ENCODE measurements around the gene PCDHGA12.
"Not testable (repeated sequence)": the region's sequence is repeated elsewhere in the genome, so short reads cannot be mapped to it uniquely, and the experiment has no call there.

PCDHGA12 gene

DNA sequence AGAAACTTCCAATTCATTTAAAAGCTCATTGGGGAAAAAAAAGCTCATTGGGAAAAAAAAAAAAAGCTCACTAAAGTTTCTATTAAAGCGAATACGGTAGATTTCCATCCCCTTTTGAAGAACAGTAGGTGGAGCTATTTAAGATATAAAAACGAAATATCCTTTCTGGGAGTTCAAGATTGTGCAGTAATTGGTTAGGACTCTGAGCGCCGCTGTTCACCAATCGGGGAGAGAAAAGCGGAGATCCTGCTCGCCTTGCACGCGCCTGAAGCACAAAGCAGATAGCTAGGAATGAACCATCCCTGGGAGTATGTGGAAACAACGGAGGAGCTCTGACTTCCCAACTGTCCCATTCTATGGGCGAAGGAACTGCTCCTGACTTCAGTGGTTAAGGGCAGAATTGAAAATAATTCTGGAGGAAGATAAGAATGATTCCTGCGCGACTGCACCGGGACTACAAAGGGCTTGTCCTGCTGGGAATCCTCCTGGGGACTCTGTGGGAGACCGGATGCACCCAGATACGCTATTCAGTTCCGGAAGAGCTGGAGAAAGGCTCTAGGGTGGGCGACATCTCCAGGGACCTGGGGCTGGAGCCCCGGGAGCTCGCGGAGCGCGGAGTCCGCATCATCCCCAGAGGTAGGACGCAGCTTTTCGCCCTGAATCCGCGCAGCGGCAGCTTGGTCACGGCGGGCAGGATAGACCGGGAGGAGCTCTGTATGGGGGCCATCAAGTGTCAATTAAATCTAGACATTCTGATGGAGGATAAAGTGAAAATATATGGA lies at the start of gene PCDHGA12:
TSS of gene PCDHGA12 (plus strand) at position 176 of the 782 bp plus-strand sequence. CDS start at position 429, 253 bp downstream.
- no peak for DNase-seq (ENCODE audit: low read depth)

DNA sequence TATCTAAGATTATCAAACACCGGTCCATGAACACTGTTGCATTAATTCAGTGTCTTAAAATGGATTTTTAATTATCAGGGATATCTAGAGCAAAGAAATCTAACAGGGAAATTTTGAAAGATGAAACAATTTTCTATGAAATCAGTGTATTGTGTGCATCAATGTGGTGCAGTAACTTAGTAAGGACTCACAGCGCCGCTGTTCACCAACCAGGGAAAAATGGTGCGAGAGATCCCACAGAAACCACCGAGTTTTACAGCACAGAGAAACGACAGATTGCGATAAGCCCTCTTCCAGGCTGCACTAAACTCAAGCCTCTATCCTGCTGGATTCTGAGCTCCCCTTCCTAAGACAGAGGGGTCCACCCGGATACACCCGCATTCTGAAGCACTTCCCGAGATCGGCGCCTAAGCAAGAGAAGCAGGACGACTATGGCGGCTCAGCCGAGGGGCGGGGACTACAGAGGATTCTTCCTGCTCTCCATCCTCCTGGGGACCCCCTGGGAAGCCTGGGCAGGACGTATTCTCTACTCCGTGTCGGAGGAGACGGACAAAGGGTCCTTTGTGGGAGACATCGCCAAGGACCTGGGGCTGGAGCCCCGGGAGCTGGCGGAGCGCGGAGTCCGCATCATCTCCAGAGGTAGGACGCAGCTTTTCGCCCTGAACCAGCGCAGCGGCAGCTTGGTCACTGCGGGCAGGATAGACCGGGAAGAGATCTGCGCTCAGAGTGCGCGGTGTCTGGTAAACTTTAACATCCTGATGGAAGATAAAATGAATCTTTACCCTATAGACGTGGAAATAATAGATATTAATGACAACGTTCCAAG lies 47.6 kb upstream of the PCDHGA12 start, which contains the start of gene PCDHGA7:
TSS of gene PCDHGA7 (plus strand) at position 274 of the 826 bp plus-strand sequence. CDS start at position 432, 158 bp downstream.
- DNase-seq (ENCODE audit: low read depth), result no peak

DNA sequence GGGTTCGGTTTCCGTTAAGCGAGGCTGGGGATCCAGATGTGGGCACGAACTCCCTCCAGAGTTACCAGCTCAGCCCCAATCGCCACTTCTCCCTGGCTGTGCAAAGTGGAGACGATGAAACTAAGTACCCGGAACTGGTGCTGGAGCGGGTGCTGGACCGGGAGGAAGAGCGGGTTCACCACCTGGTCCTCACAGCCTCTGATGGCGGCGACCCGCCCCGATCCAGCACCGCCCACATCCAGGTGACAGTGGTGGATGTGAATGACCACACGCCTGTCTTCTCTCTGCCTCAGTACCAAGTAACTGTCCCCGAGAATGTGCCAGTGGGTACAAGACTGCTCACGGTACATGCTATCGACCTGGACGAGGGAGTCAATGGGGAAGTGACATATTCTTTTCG lies 47.0 kb upstream of the PCDHGA12 start:
- no peak for DNase-seq (ENCODE audit: low read depth)

DNA sequence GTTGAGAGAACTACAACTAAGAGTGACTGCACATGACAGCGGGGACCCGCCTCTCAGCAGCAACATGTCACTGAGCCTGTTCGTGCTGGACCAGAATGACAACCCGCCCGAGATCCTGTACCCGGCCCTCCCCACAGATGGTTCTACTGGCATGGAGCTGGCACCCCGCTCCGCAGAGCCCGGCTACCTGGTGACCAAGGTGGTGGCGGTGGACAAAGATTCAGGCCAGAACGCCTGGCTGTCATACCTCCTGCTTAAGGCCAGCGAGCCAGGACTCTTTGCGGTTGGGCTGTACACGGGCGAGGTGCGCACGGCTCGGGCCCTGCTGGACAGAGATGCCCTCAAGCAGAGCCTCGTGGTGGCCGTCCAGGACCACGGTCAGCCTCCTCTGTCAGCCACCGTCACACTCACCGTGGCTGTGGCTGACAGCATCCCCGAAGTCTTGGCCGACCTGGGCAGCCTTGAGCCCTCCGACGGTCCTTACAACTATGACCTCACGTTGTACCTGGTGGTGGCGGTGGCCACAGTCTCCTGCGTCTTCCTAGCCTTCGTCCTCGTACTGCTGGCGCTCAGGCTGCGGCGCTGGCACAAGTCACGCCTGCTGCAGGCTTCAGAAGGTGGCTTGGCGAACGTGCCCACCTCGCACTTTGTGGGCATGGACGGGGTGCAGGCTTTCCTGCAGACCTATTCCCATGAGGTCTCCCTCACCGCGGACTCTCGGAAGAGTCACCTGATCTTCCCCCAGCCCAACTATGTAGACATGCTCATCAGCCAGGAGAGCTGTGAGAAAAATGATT lies 45.6 kb upstream of the PCDHGA12 start:
- no peak for DNase-seq (ENCODE audit: low read depth)

DNA sequence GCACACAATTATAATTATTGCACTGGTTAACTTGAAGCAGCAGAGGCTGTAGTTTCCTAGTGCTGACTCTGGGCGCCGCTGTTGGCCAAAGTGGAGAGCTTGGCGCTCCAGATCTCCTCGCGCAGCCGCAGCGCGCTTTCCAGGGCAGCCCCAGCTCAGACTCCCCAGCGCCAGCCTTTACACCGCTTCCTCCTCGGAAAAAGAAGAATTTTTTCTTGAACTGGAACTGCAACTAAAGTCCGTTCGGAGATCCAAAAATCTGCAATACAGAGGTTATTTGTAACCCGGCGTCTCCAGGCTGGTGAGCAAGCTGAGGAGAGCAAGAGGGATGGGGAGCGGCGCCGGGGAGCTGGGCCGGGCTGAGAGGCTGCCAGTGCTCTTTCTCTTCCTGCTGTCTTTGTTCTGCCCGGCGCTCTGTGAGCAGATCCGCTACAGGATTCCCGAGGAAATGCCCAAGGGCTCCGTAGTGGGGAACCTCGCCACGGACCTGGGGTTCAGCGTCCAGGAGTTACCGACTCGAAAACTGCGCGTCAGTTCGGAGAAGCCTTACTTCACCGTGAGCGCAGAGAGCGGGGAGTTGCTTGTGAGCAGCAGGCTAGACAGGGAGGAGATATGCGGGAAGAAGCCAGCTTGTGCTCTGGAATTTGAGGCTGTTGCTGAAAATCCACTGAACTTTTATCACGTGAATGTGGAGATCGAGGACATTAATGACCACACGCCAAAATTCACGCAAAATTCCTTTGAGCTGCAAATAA lies 42.6 kb upstream of the PCDHGA12 start, which contains the start of gene PCDHGB4:
TSS of gene PCDHGB4 (plus strand) at position 142 of the 755 bp plus-strand sequence. CDS start at position 329, 187 bp downstream.
- DNase-seq (ENCODE audit: low read depth), result not testable (repeated sequence)

DNA sequence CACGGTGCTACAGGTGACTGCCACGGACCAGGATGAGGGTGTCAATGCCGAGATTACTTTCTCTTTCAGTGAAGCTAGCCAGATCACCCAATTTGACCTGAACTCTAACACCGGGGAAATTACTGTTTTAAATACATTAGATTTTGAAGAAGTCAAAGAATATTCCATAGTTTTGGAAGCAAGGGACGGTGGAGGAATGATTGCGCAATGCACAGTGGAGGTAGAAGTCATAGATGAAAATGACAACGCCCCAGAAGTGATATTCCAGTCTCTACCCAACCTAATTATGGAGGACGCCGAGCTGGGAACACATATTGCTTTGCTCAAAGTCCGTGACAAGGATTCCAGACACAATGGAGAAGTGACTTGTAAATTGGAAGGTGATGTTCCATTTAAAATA lies 41.6 kb upstream of the PCDHGA12 start:
- no peak for DNase-seq (ENCODE audit: low read depth)

DNA sequence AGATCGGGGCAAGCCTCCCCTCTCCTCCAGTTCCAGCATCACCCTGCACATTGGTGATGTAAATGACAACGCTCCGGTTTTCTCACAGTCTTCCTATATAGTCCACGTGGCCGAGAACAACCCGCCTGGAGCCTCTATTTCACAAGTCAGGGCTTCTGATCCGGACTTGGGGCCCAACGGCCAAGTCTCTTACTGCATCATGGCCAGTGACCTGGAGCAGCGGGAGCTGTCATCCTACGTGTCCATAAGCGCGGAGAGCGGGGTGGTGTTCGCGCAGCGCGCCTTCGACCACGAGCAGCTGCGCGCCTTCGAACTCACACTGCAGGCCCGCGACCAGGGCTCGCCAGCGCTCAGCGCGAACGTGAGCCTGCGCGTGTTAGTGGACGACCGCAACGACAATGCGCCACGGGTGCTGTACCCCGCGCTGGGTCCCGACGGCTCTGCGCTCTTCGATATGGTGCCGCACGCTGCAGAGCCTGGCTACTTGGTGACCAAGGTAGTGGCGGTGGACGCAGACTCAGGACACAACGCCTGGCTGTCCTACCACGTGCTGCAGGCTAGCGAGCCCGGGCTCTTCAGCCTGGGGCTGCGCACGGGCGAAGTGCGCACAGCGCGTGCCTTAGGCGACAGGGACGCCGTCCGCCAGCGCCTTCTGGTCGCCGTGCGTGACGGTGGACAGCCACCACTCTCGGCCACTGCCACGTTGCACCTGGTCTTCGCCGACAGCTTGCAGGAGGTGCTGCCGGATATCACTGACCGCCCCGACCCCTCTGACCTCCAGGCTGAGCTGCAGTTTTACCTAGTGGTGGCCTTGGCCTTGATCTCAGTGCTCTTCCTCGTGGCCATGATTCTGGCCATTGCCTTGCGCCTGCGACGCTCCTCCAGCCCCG lies 40.9 kb upstream of the PCDHGA12 start:
- DNase-seq (ENCODE audit: low read depth), result no peak

DNA sequence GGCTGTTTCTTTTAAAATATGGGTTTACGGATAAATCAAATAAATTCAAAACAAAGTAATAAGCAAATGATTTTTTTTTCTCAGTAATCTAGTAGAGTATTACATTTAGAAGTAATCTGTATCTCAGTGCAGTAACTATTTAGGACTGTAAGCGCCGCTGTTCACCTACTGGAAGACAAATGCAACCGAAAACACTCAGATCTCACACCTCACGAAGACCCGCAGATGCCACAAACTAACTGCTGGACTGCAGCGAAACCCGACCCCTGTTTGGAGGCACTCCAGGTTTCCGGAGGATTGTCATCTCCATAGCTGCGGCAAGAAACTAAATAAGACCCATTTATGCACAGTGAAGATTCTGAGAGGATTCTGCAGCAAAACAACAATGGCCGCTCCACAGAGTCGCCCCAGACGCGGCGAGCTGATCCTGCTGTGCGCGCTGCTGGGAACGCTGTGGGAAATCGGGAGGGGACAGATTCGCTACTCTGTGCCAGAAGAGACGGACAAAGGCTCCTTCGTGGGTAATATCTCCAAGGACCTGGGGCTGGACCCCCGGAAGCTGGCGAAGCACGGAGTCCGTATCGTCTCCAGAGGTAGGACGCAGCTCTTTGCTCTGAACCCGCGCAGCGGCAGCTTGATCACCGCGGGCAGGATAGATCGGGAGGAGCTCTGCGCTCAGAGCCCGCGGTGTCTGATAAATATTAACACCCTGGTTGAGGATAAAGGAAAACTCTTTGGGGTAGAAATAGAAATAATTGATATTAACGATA lies 37.7 kb upstream of the PCDHGA12 start, which contains the start of gene PCDHGA8:
TSS of gene PCDHGA8 (plus strand) at position 205 of the 770 bp plus-strand sequence. CDS start at position 386, 181 bp downstream.
- DNase-seq (ENCODE audit: low read depth), result no peak

DNA sequence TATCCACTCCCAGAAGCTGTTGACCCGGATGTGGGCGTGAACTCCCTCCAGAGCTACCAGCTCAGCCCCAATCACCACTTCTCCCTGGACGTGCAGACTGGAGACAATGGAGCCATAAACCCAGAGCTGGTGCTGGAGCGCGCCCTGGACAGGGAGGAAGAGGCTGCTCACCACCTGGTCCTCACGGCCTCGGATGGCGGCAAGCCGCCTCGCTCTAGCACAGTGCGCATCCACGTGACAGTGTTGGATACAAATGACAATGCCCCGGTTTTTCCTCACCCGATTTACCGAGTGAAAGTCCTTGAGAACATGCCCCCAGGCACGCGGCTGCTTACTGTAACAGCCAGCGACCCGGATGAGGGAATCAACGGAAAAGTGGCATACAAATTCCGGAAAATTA lies 37.0 kb upstream of the PCDHGA12 start:
- DNase-seq (ENCODE audit: low read depth), result no peak

DNA sequence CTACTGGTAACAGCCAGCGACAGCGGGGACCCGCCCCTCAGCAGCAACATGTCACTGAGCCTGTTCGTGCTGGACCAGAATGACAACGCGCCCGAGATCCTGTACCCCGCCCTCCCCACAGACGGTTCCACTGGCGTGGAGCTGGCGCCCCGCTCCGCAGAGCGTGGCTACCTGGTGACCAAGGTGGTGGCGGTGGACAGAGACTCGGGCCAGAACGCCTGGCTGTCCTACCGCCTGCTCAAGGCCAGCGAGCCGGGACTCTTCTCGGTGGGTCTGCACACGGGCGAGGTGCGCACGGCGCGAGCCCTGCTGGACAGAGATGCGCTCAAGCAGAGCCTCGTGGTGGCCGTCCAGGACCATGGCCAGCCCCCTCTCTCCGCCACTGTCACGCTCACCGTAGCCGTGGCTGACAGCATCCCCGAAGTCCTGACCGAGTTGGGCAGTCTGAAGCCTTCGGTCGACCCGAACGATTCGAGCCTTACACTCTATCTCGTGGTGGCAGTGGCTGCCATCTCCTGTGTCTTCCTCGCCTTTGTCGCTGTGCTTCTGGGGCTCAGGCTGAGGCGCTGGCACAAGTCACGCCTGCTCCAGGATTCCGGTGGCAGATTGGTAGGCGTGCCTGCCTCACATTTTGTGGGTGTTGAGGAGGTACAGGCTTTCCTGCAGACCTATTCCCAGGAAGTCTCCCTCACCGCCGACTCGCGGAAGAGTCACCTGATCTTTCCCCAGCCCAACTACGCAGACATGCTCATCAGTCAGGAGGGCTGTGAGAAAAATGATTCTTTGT lies 35.7 kb upstream of the PCDHGA12 start:
- DNase-seq (ENCODE audit: low read depth), result not testable (repeated sequence)

DNA sequence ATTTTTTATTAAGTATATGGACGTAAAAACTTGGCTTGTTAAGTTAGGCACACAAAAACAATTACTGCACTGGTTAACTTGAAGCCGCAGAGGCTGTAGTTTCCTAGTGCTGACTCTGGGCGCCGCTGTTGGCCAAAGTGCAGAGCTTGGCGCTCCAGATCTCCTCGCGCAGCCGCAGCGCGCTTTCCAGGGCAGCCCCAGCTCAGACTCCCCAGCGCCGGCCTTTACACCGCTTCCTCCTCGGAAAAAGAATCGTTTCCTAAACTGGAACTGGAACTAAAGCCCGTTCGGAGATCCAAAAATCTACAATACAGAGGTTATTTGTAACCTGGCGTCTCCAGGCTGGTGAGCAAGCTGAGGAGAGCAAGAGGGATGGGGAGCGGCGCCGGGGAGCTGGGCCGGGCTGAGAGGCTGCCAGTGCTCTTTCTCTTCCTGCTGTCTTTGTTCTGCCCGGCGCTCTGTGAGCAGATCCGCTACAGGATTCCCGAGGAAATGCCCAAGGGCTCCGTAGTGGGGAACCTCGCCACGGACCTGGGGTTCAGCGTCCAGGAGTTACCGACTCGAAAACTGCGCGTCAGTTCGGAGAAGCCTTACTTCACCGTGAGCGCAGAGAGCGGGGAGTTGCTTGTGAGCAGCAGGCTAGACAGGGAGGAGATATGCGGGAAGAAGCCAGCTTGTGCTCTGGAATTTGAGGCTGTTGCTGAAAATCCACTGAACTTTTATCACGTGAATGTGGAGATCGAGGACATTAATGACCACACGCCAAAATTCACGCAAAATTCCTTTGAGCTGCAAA lies 32.4 kb upstream of the PCDHGA12 start, which contains the start of gene PCDHGB5:
TSS of gene PCDHGB5 (plus strand) at position 192 of the 796 bp plus-strand sequence. CDS start at position 373, 181 bp downstream.
- not testable (repeated sequence) for DNase-seq (ENCODE audit: low read depth)

DNA sequence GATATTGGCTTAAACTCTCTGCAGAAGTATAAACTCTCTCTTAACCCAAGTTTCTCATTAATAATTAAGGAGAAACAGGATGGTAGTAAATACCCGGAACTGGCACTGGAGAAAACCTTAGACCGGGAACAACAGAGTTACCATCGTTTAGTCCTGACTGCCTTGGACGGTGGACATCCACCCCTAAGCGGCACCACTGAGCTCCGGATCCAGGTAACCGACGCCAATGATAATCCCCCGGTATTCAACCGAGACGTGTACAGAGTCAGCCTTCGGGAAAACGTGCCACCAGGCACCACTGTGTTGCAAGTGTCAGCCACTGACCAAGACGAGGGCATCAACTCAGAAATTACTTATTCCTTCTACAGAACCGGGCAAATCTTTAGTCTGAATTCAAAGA lies 31.7 kb upstream of the PCDHGA12 start:
- no peak for DNase-seq (ENCODE audit: low read depth)

DNA sequence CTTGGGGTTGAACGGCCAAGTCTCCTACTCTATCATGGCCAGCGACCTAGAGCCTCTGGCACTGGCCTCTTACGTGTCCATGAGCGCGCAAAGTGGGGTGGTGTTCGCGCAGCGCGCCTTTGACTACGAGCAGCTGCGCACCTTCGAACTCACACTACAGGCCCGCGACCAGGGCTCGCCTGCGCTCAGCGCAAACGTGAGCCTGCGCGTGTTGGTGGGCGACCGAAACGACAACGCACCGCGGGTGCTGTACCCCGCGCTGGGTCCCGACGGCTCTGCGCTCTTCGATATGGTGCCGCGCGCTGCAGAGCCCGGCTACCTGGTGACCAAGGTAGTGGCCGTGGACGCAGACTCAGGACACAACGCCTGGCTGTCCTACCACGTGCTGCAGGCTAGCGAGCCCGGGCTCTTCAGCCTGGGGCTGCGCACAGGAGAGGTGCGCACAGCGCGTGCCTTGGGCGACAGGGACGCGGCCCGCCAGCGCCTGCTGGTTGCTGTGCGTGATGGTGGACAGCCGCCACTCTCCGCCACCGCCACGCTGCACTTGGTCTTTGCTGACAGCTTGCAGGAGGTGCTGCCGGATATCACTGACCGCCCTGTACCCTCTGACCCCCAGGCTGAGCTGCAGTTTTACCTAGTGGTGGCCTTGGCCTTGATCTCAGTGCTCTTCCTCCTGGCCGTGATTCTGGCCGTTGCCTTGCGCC lies 30.6 kb upstream of the PCDHGA12 start:
- no peak for DNase-seq (ENCODE audit: low read depth)

DNA sequence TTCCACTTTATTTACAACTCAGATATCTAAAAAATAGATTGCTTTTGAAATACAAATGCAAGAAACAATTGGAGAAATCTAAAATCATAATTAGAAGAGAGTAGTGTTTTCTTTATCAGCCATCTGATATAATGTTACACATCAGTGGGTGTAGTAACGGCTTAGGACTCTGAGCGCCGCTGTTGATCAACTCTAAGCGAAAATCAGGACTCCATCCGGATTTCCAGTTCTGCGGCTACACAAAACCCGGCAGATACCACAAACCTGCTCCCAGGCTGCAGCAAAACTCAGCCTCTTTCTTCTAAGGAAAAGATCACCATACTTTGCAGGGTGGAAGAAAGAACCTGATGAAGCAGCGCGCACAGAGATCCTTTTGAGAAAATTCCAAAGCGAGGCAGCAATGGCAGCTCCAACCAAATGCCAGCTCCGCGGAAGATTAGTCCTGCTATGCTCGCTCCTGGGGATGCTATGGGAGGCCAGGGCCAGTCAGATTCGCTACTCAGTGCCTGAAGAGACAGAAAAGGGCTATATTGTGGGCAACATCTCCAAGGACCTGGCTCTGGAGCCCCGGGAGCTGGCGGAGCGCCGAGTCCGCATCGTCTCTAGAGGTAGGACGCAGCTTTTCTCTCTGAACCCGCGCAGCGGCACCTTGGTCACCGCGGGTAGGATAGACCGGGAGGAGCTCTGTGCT lies 27.6 kb upstream of the PCDHGA12 start, which contains the start of gene PCDHGA9:
TSS of gene PCDHGA9 (plus strand) at position 226 of the 691 bp plus-strand sequence. CDS start at position 401, 175 bp downstream.
- no peak for DNase-seq (ENCODE audit: low read depth)

DNA sequence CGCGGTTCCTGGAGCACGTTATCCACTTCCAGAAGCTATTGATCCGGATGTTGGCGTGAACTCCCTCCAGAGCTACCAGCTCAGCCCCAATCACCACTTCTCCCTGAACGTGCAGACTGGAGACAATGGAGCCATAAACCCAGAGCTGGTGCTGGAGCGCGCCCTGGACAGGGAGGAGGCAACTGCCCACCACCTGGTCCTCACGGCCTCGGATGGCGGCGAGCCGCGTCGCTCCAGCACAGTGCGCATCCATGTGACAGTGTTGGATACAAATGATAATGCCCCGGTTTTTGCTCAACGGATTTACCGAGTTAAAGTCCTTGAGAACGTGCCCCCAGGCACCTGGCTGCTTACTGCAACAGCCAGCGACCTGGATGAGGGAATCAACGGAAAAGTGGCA lies 26.9 kb upstream of the PCDHGA12 start:
- no peak for DNase-seq (ENCODE audit: low read depth)

All from stimulated activated CD8-positive, alpha-beta memory T cell treated with anti-CD3 and anti-CD28 coated beads, Interleukin-4, amount 100 ng/mL, for 24 hours (primary cell).